Trophoblast cell (in vitro differentiated cells and primary cell): ENCODE results near the gene KLF7.

Experiments used
- DNase-seq, 2 donors: peaks; one replicate each; pipeline ENCODE4 v3.0.0-alpha.2; 2016
- H2AFZ ChIP-seq: 2 replicates; pipeline ENCODE4 v1.6.1; 2013; ENCODE audit warnings: low read length, moderate library complexity, mild to moderate bottlenecking; ENCODE audit not compliant: insufficient read depth, poor library complexity
- H2AK5ac ChIP-seq: 2 replicates; pipeline ENCODE4 v1.6.1; 2013; ENCODE audit warnings: mild to moderate bottlenecking, low read length
- H2BK120ac ChIP-seq: 2 replicates; pipeline ENCODE4 v1.6.1; 2013; ENCODE audit warnings: low read length, mild to moderate bottlenecking, moderate library complexity; ENCODE audit not compliant: insufficient read depth, poor library complexity
- H2BK12ac ChIP-seq: 2 replicates; pipeline ENCODE4 v1.6.1; 2013; ENCODE audit warnings: mild to moderate bottlenecking, low read length, moderate library complexity
- H2BK5ac ChIP-seq: 2 replicates; pipeline ENCODE4 v1.6.1; 2013; ENCODE audit warnings: low read length, low read depth, moderate library complexity, mild to moderate bottlenecking; ENCODE audit not compliant: poor library complexity
- H3K14ac ChIP-seq: 2 replicates; pipeline ENCODE4 v1.6.1; 2013; ENCODE audit warnings: mild to moderate bottlenecking, low read length
- H3K18ac ChIP-seq: 2 replicates; pipeline ENCODE4 v1.6.1; 2013; ENCODE audit warnings: mild to moderate bottlenecking, low read length
- H3K23ac ChIP-seq: 2 replicates; pipeline ENCODE4 v1.6.1; 2013; ENCODE audit warnings: low read length
- H3K27ac ChIP-seq: 2 replicates; pipeline ENCODE4 v1.5.1; 2013; ENCODE audit warnings: low read depth, mild to moderate bottlenecking, inconsistent platforms, low read length, moderate library complexity
- H3K27me3 ChIP-seq: 2 replicates; pipeline ENCODE4 v1.6.1; 2013; ENCODE audit warnings: inconsistent platforms, mild to moderate bottlenecking, low read length, moderate library complexity; ENCODE audit not compliant: insufficient read depth
- H3K36me3 ChIP-seq, 2 experiments: 1 replicate in 1 of 2; 2 replicates in 1 of 2; pipeline ENCODE4 v1.6.1; 2013; ENCODE audit warnings: low read length in 2 of 2, mild to moderate bottlenecking in 2 of 2, moderate library complexity in 1 of 2; ENCODE audit not compliant: insufficient read depth in 2 of 2, control insufficient read depth in 1 of 2
- H3K4ac ChIP-seq: 2 replicates; pipeline ENCODE4 v1.6.1; 2013; ENCODE audit warnings: low read depth, mild to moderate bottlenecking, low read length, moderate library complexity
- H3K4me1 ChIP-seq, 2 experiments: 1 replicate in 1 of 2; 2 replicates in 1 of 2; pipeline ENCODE4 v1.6.1; 2013; ENCODE audit warnings: low read length in 2 of 2, mild to moderate bottlenecking in 2 of 2, moderate library complexity in 1 of 2; ENCODE audit not compliant: insufficient read depth in 2 of 2, control insufficient read depth in 1 of 2
- H3K4me2 ChIP-seq: 2 replicates; pipeline ENCODE4 v1.6.1; 2013; ENCODE audit warnings: inconsistent platforms, mild to moderate bottlenecking, low read length, moderate library complexity
- H3K4me3 ChIP-seq: 2 replicates; pipeline ENCODE4 v1.5.1; 2013; ENCODE audit warnings: mild to moderate bottlenecking, low read depth, low read length, inconsistent platforms
- H3K79me1 ChIP-seq: one replicate; pipeline ENCODE4 v1.6.1; 2013; ENCODE audit warnings: low read length
- H3K79me2 ChIP-seq: 2 replicates; pipeline ENCODE4 v1.6.1; 2013; ENCODE audit warnings: low read length, mild to moderate bottlenecking; ENCODE audit not compliant: control insufficient read depth, insufficient read depth, poor library complexity
- H3K9ac ChIP-seq: 2 replicates; pipeline ENCODE4 v1.6.1; 2013; ENCODE audit warnings: mild to moderate bottlenecking, low read length
- H3K9me3 ChIP-seq: 2 replicates; pipeline ENCODE4 v1.6.1; 2013; ENCODE audit warnings: low read depth, mild to moderate bottlenecking, control low read depth, inconsistent platforms, low read length; ENCODE audit not compliant: insufficient read depth
- H4K12ac ChIP-seq: 2 replicates; pipeline ENCODE4 v1.6.1; 2013; ENCODE audit warnings: low read depth, mild to moderate bottlenecking, low read length, moderate library complexity
- H4K8ac ChIP-seq: 2 replicates; pipeline ENCODE4 v1.6.1; 2013; ENCODE audit warnings: low read depth, mild to moderate bottlenecking, low read length, moderate library complexity
- H4K91ac ChIP-seq: one replicate; pipeline ENCODE4 v1.6.1; 2013; ENCODE audit warnings: low read depth, mild to moderate bottlenecking, low read length, moderate library complexity
- WGBS: extraction: QIAGEN DNeasy Blood & Tissue Kit; methylation state at CpG from one replicate; pipeline ENCODE4 v1.1.7; 2013; ENCODE audit warnings: missing lambda C conversion rate; ENCODE audit not compliant: insufficient read length, insufficient coverage; ENCODE audit errors: extremely low coverage; 5-methylcytosine and 5-hydroxymethylcytosine counted together

KLF7 gene

DNA sequence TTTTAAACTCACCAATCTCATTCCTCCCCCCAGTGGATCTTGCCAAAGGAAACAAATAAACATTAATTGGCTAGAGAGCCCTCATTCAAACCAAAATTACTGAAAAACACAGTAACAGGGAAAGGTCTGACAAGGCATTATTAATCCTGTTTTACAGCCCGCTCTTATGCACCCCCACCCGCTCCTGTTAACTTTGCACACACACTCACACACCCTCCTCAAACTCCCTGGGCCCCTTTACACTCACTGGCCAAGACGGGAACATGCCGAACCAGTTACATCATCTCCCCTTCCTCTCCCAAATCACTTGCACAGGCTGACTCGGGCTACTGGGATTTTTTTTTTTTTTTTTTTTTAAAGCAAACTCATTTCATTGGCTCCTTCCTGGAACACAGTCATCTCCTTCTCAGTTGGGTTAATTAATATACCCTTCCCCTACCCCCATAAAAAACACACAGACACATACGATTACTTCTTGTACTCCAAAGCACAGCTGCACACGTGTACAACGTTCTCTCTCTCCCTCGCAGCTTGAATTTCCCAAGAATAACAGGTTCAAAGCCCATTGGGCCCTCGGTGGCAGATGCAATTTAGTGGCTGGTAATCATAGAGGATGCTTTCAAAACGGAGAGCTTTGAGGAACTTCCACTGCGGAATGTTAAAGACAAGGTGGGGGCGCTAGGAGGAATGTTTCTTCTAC is 31.8 kb downstream of the KLF7 start:
- Histone ChIP-seq H3K9ac (no peak overlapping the region), H3K79me2 (peaks cover 2% of the 10 kb centered on the region), H2AK5ac (no peak overlapping the region), H3K4me1 (peaks cover 12% of the 10 kb centered on the region in 2 experiments), H3K4ac (no peak overlapping the region), H3K9me3 (no peaks in the 10 kb centered on the region), H2BK120ac (no peak overlapping the region), H3K23ac (no peak overlapping the region), H3K36me3 (no peaks in the 10 kb centered on the region), H4K8ac (no peak overlapping the region), H3K14ac (no peak overlapping the region), H3K79me1 (no peaks in the 10 kb centered on the region), H3K4me2 (peak overlapping the region; percentile 22), H3K4me3 (no peak overlapping the region), H2BK5ac (no peak overlapping the region), H2BK12ac (no peak overlapping the region), H2AFZ (no peak overlapping the region), H3K27ac (no peak overlapping the region), H3K27me3 (no peaks in the 10 kb centered on the region), H4K91ac (no peak overlapping the region), H4K12ac (no peak overlapping the region), H3K18ac (no peak overlapping the region)
- DNase-seq = no peak
- no CpG with 5 or more reads among the region's 13 CpGs for WGBS

DNA sequence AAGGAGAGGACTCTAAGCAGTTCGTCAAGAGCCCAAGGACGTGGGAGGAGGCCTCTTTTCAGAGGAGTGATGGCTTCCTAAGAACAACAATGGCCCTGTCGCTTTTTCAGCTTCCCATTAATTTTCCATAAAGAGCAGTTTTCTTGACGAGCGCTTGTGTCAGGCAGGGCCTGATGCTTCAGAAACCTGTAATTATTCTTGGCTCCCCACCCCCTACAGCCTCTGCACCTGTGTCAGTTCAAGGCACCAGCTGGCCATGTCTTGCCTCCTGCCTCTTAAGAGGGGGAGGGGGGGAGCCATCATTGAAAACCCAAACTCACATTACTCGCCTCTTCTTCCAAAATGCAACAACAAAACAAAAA is 32.3 kb downstream of the KLF7 start:
- H4K91ac ChIP-seq = no peak overlapping the region
- peaks cover 12% of the 10 kb centered on the region in 2 experiments for H3K4me1 ChIP-seq
- no peak overlapping the region for H3K27ac ChIP-seq
- no peak overlapping the region for H3K23ac ChIP-seq
- no peak overlapping the region for H2AK5ac ChIP-seq
- H3K4me2 ChIP-seq = peak overlapping the region; percentile 22
- no peak overlapping the region for H3K18ac ChIP-seq
- H2BK5ac ChIP-seq = no peak overlapping the region
- no peak overlapping the region for H2BK120ac ChIP-seq
- WGBS = 100% methylated on average over 1 of the region's 6 CpGs
- H4K12ac ChIP-seq = no peak overlapping the region
- peaks cover 2% of the 10 kb centered on the region for H3K79me2 ChIP-seq
- no peaks in the 10 kb centered on the region for H3K9me3 ChIP-seq
- H3K36me3 ChIP-seq = no peaks in the 10 kb centered on the region
- DNase-seq = no peak
- no peaks in the 10 kb centered on the region for H3K27me3 ChIP-seq
- H2BK12ac ChIP-seq = no peak overlapping the region
- peak overlapping the region; percentile 15 for H3K4ac ChIP-seq
- H2AFZ ChIP-seq = no peak overlapping the region
- no peak overlapping the region for H3K9ac ChIP-seq
- no peaks in the 10 kb centered on the region for H3K79me1 ChIP-seq
- no peak overlapping the region for H3K14ac ChIP-seq
- H3K4me3 ChIP-seq = no peak overlapping the region
- no peak overlapping the region for H4K8ac ChIP-seq

DNA sequence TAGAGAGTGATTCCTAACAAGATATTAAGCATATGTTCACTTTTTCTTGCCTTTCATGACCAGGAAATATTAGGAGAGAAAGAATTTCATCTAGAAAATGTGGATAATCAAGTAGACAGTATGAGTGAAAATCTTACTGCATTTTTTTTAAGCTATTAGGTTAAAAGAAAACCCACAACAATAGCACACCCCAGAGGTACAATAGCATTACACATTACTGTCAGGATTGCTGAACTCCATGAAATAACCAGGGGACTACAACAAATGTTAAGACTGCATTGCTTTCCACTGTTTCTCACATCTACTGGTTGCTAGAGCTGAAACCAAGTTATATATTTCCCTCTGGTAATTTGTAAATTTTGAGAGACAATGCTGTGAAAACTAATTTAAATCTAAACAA is 33.7 kb downstream of the KLF7 start:
- no peak for DNase-seq
- Histone ChIP-seq H2BK5ac (no peak overlapping the region), H3K27ac (no peak overlapping the region), H3K4me1 (peaks cover 12% of the 10 kb centered on the region in 2 experiments), H3K9ac (no peak overlapping the region), H4K12ac (no peak overlapping the region), H3K4me2 (no peak overlapping the region), H3K9me3 (no peaks in the 10 kb centered on the region), H3K27me3 (no peaks in the 10 kb centered on the region), H2BK12ac (no peak overlapping the region), H3K14ac (no peak overlapping the region), H3K18ac (no peak overlapping the region), H2BK120ac (no peak overlapping the region), H3K79me2 (peaks cover 2% of the 10 kb centered on the region), H2AFZ (no peak overlapping the region), H4K91ac (no peak overlapping the region), H3K4ac (no peak overlapping the region), H3K36me3 (no peaks in the 10 kb centered on the region), H3K79me1 (no peaks in the 10 kb centered on the region), H3K4me3 (no peak overlapping the region), H4K8ac (no peak overlapping the region), H2AK5ac (no peak overlapping the region), H3K23ac (no peak overlapping the region)

DNA sequence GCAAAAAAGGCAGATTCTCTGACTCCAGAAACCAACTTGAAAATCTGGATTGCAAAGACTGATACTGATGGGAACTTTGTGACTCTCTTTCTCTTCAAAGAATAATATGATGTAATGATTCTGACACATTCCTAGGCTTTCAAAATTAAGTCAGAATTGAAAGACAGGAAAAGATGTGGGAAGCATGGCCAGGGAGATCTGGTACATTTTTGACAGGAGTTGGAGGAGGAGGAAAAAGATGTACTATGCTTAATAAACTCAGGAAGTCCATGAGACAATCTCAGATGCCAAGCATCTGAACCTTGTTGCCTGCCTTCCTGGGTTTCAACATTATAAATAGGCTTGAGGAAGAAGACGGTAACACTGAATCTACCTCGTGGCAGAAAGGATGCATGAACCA is 34.2 kb downstream of the KLF7 start:
- H4K91ac ChIP-seq = no peak overlapping the region
- no peak overlapping the region for H2AFZ ChIP-seq
- H3K14ac ChIP-seq = no peak overlapping the region
- no peaks in the 10 kb centered on the region for H3K27me3 ChIP-seq
- peaks cover 12% of the 10 kb centered on the region in 2 experiments for H3K4me1 ChIP-seq
- H3K9ac ChIP-seq = no peak overlapping the region
- no peak for DNase-seq
- H3K27ac ChIP-seq = no peak overlapping the region
- no peak overlapping the region for H3K4me3 ChIP-seq
- no peak overlapping the region for H4K12ac ChIP-seq
- no peaks in the 10 kb centered on the region for H3K79me1 ChIP-seq
- no peaks in the 10 kb centered on the region for H3K9me3 ChIP-seq
- H2BK120ac ChIP-seq = no peak overlapping the region
- no peak overlapping the region for H3K4me2 ChIP-seq
- no peak overlapping the region for H3K23ac ChIP-seq
- H3K4ac ChIP-seq = no peak overlapping the region
- H3K36me3 ChIP-seq = no peaks in the 10 kb centered on the region
- H3K18ac ChIP-seq = no peak overlapping the region
- H2AK5ac ChIP-seq = no peak overlapping the region
- H3K79me2 ChIP-seq = peaks cover 2% of the 10 kb centered on the region
- no CpG with 5 or more reads among the region's 2 CpGs for WGBS
- no peak overlapping the region for H2BK12ac ChIP-seq
- no peak overlapping the region for H4K8ac ChIP-seq
- no peak overlapping the region for H2BK5ac ChIP-seq
